Measurements from ENCODE around the gene ADAT1. TPM values are rescaled to one million over a fixed set of nuclear protein-coding genes. Genes with fewer than 3 reads are reported as not detected.

The ADAT1 gene
- total and polyA plus RNA-seq, 2 of the 13 experiments (the other 11 are each of a cell fraction or from before 2014, with no cell fraction given), result 18.4 to 40.8 TPM

GRCh38 chr16:75648265-75649076, 25.4 kb upstream of the ADAT1 start (continued):
- TF ChIP-seq ARID4A (CRISPR knock-in tag; IDR thresholded peaks at IDR 0.05; ENCODE audit: borderline replicate concordance) (no peak; the same call in 1 of the 2 replicates), AFF4 (CRISPR knock-in tag; IDR thresholded peaks at IDR 0.05) (no peak), SMAD1 (CRISPR knock-in tag; IDR thresholded peaks at IDR 0.05; ENCODE audit: borderline replicate concordance, low read depth) (peak; percentile 75; the same call in 1 of the 2 replicates), HMGXB4 (CRISPR knock-in tag; IDR thresholded peaks at IDR 0.05; ENCODE audit: borderline replicate concordance in 1 of 2, low read depth in 1 of 2) (peak in 1 of 2 experiments; percentile 64; a peak in 2 of 4 replicates), PTBP1 (IDR thresholded peaks at IDR 0.05; ENCODE audit: low read depth, low read length, poor library complexity, severe bottlenecking) (no peak), ZHX1 (CRISPR knock-in tag; IDR thresholded peaks at IDR 0.05; ENCODE audit: low read depth) (no peak), ZC3H13 (CRISPR knock-in tag; IDR thresholded peaks at IDR 0.05) (peak; percentile 71; the same call in 1 of the 2 replicates), TMF1 (CRISPR knock-in tag; IDR thresholded peaks at IDR 0.05; ENCODE audit: low read depth) (no peak; the same call in 1 of the 2 replicates), MLX (CRISPR knock-in tag; IDR thresholded peaks at IDR 0.05) (no peak), ZNF7 (CRISPR knock-in tag; IDR thresholded peaks at IDR 0.05) (no peak), ZNF17 (CRISPR knock-in tag; IDR thresholded peaks at IDR 0.05) (no peak), CBX2 (IDR thresholded peaks at IDR 0.05; ENCODE audit: low read depth, low read length) (no peak), CBX2 (CRISPR knock-in tag; IDR thresholded peaks at IDR 0.05; ENCODE audit: low read depth) (0 out of 2 replicates have a peak, but pooled peaks have one; percentile 95)
